T-helper 17 cell (primary cell): ENCODE results near the gene APOC4. TPM values are rescaled to one million over a fixed set of nuclear protein-coding genes. Genes with fewer than 3 reads are reported as not detected.
"Not testable (repeated sequence)": the region's sequence is repeated elsewhere in the genome, so short reads cannot be mapped to it uniquely, and the experiment has no call there.

Experiments used
- ATAC-seq: fragments of 150-1000 bp; cut with Tn5 transposase; 2 replicates; pipeline ENCODE4 v1.10.0; 2021; ENCODE audit warnings: mild to moderate bottlenecking, moderate library complexity
- DNase-seq, 3 donors: peaks; one replicate each; pipeline versions ENCODE4 v3.0.0 to v3.0.0-alpha.2; 2020 to 2021
- H3K9me3 ChIP-seq: one replicate; pipeline ENCODE4 v1.7.0; 2013; ENCODE audit warnings: low read length, mild to moderate bottlenecking; ENCODE audit not compliant: control insufficient read depth, poor library complexity, severe bottlenecking
- H3K27ac Mint-ChIP-seq: one replicate; pipeline ENCODE4 v1.8.0; 2022; ENCODE audit warnings: mild to moderate bottlenecking, moderate library complexity, mixed read lengths
- H3K27me3 Mint-ChIP-seq: one replicate; pipeline ENCODE4 v1.8.0; 2022; ENCODE audit warnings: mixed read lengths
- H3K36me3 Mint-ChIP-seq: one replicate; pipeline ENCODE4 v1.8.0; 2022; ENCODE audit warnings: low read depth, mixed read lengths
- H3K4me1 Mint-ChIP-seq: one replicate; pipeline ENCODE4 v1.8.0; 2022; ENCODE audit warnings: mild to moderate bottlenecking, mixed read lengths
- H3K4me3 Mint-ChIP-seq: one replicate; pipeline ENCODE4 v1.8.0; 2022; ENCODE audit warnings: mild to moderate bottlenecking, moderate library complexity, mixed read lengths
- total RNA-seq, 4 donors: library from RNA in 2 of 4; stranded (reverse) in 2 of 4; gene quantifications; one replicate each; pipeline ENCODE4 v1.2.3 and lab custom pipeline; 2022 to 2026

The APOC4 gene
- total RNA-seq, 2 donors from 2014 or later: not detected

- DNase-seq: no peak
- Mint-ChIP-seq H3K27ac (no peak overlapping the region), H3K27me3 (peaks cover 33% of the 10 kb centered on the region), H3K4me3 (no peak overlapping the region), H3K36me3 (no peaks in the 10 kb centered on the region), H3K4me1 (peaks cover 8% of the 10 kb centered on the region)
- no peak for ATAC-seq
- no peaks in the 10 kb centered on the region for H3K9me3 ChIP-seq
Observed at GRCh38 chr19:44908074-44908835, 33.8 kb upstream of the APOC4 start.

DNA sequence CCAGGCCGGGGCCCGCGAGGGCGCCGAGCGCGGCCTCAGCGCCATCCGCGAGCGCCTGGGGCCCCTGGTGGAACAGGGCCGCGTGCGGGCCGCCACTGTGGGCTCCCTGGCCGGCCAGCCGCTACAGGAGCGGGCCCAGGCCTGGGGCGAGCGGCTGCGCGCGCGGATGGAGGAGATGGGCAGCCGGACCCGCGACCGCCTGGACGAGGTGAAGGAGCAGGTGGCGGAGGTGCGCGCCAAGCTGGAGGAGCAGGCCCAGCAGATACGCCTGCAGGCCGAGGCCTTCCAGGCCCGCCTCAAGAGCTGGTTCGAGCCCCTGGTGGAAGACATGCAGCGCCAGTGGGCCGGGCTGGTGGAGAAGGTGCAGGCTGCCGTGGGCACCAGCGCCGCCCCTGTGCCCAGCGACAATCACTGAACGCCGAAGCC is 33.2 kb upstream of the APOC4 start:
- DNase-seq: no peak
- H3K9me3 ChIP-seq: no peaks in the 10 kb centered on the region
- no peak for ATAC-seq
- peaks cover 8% of the 10 kb centered on the region for H3K4me1 Mint-ChIP-seq
- H3K27ac Mint-ChIP-seq: no peak overlapping the region
- no peaks in the 10 kb centered on the region for H3K36me3 Mint-ChIP-seq
- H3K4me3 Mint-ChIP-seq: no peak overlapping the region
- H3K27me3 Mint-ChIP-seq: peaks cover 38% of the 10 kb centered on the region

DNA sequence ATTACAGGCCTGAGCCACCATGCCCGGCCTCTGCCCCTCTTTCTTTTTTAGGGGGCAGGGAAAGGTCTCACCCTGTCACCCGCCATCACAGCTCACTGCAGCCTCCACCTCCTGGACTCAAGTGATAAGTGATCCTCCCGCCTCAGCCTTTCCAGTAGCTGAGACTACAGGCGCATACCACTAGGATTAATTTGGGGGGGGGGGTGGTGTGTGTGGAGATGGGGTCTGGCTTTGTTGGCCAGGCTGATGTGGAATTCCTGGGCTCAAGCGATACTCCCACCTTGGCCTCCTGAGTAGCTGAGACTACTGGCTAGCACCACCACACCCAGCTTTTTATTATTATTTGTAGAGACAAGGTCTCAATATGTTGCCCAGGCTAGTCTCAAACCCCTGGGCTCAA is 32.3 kb upstream of the APOC4 start:
- ATAC-seq: no peak
- H3K27me3 Mint-ChIP-seq: peaks cover 48% of the 10 kb centered on the region

GRCh38 chr19:44911896-44912295 is 30.1 kb upstream of the APOC4 start:
- H3K4me3 Mint-ChIP-seq, H3K36me3 Mint-ChIP-seq, ATAC-seq, H3K9me3 ChIP-seq, H3K27ac Mint-ChIP-seq, DNase-seq: not testable (repeated sequence)
- H3K4me1 Mint-ChIP-seq: peaks cover 11% of the 10 kb centered on the region
- H3K27me3 Mint-ChIP-seq: peaks cover 39% of the 10 kb centered on the region

More for the DNA sequence above, 32.3 kb upstream of the APOC4 start:
- H3K9me3 ChIP-seq: no peaks in the 10 kb centered on the region
- Mint-ChIP-seq H3K27ac (no peak overlapping the region), H3K36me3 (no peaks in the 10 kb centered on the region), H3K4me1 (peaks cover 14% of the 10 kb centered on the region), H3K4me3 (no peak overlapping the region)
- no peak for DNase-seq

DNA sequence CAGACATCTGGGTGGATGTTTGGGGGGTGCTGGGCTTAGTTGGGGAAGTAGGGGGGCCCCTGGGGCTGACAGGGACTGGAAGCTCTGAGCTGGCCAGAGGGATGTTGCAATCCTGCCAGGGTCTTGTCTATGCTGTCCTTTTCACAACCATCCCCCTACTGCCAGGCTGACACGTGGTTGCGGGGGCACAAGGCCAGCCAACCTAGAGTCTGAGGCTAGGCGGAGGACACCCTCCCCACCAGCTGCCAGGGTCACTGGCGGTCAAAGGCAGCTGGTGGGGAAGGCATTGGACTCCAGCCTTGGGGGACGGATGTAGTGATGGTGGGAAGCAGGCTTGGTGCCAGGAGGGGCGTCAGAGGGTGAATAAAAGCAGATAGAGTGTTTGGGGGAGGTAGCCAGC is 29.2 kb upstream of the APOC4 start:
- Mint-ChIP-seq H3K36me3 (no peaks in the 10 kb centered on the region), H3K27me3 (peaks cover 37% of the 10 kb centered on the region), H3K4me1 (peaks cover 11% of the 10 kb centered on the region), H3K4me3 (no peak overlapping the region), H3K27ac (no peak overlapping the region)
- no peak for ATAC-seq
- DNase-seq: no peak
- no peaks in the 10 kb centered on the region for H3K9me3 ChIP-seq

- peaks cover 37% of the 10 kb centered on the region for H3K27me3 Mint-ChIP-seq
- H3K27ac Mint-ChIP-seq, H3K36me3 Mint-ChIP-seq, ATAC-seq, H3K9me3 ChIP-seq, DNase-seq: not testable (repeated sequence)
- peaks cover 11% of the 10 kb centered on the region for H3K4me1 Mint-ChIP-seq
- H3K4me3 Mint-ChIP-seq: peak overlapping the region; percentile 94
Observed at GRCh38 chr19:44913512-44914432, 28.3 kb upstream of the APOC4 start.

- ATAC-seq (peak; percentile 97), DNase-seq (peak; percentile 54 to 58 (median 57))
- Mint-ChIP-seq H3K4me3 (peak within 1 kb of the TSS; percentile 94), H3K27me3 (peaks cover 37% of the 10 kb centered on the region), H3K4me1 (peaks cover 11% of the 10 kb centered on the region)
- H3K27ac Mint-ChIP-seq, H3K36me3 Mint-ChIP-seq, H3K9me3 ChIP-seq: not testable (repeated sequence)
Observed at GRCh38 chr19:44914433-44915206, 27.4 kb upstream of the APOC4 start, which contains the start of gene APOC1. Gene APOC1 (plus strand): TSS chr19:44914608. CDS start chr19:44914892, 284 bp downstream.

DNA sequence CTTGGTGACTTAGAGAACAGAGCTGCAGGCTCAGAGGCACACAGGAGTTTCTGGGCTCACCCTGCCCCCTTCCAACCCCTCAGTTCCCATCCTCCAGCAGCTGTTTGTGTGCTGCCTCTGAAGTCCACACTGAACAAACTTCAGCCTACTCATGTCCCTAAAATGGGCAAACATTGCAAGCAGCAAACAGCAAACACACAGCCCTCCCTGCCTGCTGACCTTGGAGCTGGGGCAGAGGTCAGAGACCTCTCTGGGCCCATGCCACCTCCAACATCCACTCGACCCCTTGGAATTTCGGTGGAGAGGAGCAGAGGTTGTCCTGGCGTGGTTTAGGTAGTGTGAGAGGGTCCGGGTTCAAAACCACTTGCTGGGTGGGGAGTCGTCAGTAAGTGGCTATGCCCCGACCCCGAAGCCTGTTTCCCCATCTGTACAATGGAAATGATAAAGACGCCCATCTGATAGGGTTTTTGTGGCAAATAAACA is 17.8 kb upstream of the APOC4 start:
- Mint-ChIP-seq H3K27ac (no peak overlapping the region), H3K27me3 (peaks cover 24% of the 10 kb centered on the region), H3K36me3 (no peaks in the 10 kb centered on the region), H3K4me3 (no peak overlapping the region), H3K4me1 (peaks cover 5% of the 10 kb centered on the region)
- no peaks in the 10 kb centered on the region for H3K9me3 ChIP-seq
- DNase-seq: no peak
- ATAC-seq: no peak

DNA sequence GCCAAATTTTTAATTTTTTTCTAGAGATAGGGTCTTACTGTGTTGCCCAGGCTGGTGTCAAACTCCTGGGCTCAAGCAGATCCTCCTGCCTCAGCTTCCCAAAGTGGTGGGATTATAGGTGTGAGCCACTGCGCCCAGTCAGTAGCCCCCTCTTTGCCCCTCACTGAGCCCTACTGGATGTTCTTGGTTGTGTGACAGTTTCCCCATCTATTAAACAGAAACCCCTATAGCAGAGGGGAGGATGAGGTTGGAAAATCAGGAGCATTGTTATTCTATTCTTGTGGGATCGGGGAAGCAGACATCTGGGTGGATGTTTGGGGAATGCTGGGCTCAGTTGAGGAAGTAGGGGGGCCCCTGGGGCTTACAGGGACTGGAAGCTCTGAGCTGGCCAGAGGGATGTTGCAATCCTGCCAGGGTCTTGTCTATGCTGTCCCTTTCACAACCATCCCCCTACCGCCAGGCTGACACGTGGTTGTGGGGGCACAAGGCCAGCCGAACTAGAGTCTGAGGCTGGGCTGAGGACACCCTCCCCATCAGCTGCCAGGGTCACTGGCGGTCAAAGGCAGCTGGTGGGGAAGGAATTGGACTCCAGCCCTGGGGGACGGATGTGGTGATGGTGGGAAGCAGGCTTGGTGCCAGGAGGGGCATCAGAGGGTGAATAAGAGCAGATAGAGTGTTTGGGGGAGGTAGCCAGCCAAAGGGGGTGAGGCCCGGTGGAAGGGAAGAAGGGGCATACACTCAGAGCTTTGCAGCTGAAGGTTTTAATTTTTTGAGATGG is 16.7 kb upstream of the APOC4 start:
- peak overlapping the region; percentile 66 for H3K4me3 Mint-ChIP-seq
- ATAC-seq (no peak), DNase-seq (no peak)
- H3K4me1 Mint-ChIP-seq: peaks cover 5% of the 10 kb centered on the region
- H3K27ac Mint-ChIP-seq: no peak overlapping the region
- H3K27me3 Mint-ChIP-seq: peaks cover 24% of the 10 kb centered on the region
- H3K9me3 ChIP-seq: no peaks in the 10 kb centered on the region
- no peaks in the 10 kb centered on the region for H3K36me3 Mint-ChIP-seq

DNA sequence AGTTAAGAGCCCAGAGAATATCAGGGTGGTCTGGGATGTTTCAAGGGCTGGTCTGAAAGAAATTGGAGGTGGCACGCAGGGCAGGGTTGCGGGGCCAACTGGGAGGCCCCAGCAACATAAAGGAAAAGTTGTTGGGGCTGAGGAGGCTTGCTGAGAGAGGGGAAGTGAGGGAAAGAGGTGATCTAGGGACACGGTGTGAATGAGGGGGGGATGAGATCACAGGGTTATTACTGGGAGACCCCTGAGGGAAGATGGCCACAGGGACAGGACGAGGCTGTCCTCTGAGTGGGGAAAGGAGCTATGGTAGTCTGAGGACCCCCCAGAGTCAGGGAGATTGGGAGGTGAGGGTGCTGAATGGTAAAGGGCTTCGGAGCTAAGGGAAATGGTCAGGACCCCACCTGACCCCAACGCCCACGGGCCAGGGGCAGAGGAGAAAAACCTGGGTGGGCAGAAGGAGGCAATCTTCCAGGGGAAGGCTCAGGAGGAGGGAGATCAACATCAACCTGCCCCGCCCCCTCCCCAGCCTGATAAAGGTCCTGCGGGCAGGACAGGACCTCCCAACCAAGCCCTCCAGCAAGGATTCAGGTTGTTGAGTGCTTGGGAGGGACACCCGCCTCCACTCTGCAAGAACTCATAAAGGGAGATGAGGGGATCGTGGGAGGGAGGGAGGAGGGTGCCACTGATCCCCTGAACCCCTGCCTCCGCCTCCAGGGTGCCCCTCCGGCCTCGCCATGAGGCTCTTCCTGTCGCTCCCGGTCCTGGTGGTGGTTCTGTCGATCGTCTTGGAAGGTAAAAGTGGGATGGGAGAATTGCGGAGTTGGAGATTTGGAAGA is 15.6 kb upstream of the APOC4 start:
- H3K27ac Mint-ChIP-seq: peak overlapping the region; percentile 45
- ATAC-seq, H3K4me1 Mint-ChIP-seq, DNase-seq, H3K36me3 Mint-ChIP-seq, H3K9me3 ChIP-seq: not testable (repeated sequence)
- H3K4me3 Mint-ChIP-seq: peak overlapping the region; percentile 58
- peaks cover 24% of the 10 kb centered on the region for H3K27me3 Mint-ChIP-seq

DNA sequence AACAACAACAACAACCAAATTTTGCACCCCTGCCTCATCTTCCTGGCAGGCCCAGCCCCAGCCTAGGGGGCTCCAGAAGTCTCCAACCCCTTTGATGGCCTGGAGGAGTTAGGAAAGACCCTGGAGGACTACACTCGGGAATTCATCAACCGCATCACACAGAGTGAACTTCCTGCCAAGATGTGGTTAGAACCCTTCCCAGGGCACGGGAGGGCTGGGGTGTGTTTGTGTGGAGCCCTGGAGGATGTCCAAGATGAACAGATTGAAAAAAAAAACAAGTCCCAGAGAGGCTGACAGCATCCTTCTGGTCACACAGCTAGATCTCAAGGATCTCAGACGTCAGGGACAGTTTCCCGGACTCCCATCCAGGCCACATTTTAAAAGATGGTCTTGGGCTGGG is 14.3 kb upstream of the APOC4 start:
- ATAC-seq: no peak
- H3K9me3 ChIP-seq: no peaks in the 10 kb centered on the region
- H3K27ac Mint-ChIP-seq: no peak overlapping the region
- no peak overlapping the region for H3K4me3 Mint-ChIP-seq
- H3K27me3 Mint-ChIP-seq: peaks cover 24% of the 10 kb centered on the region
- no peaks in the 10 kb centered on the region for H3K36me3 Mint-ChIP-seq
- DNase-seq: no peak
- H3K4me1 Mint-ChIP-seq: peaks cover 5% of the 10 kb centered on the region
